Measurements from ENCODE around the gene CLDND1.

The CLDND1 gene

DNA sequence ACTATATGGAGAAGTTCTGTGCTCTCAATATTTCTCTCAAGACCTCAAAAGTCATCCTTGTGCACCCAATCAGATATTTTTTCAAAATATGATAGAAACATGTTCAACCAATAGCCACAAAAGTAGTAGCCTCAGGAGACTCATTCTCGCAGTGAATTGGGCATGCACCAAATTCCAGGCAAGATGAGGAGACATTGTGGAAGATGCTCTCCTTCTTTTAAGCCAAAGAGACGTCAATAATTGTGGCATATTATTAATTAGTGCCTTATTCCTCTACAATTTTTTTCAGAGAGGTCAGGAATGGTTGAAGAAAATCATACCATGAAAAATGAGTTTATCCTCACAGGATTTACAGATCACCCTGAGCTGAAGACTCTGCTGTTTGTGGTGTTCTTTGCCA lies 25.3 kb downstream of the CLDND1 start, which contains the start of gene OR5K2:
Gene OR5K2 (plus strand): TSS at position 301 of the 400 bp plus-strand sequence. CDS start 0 bp downstream, at position 301.
- TF ChIP-seq OSR1 (CRISPR knock-in tag; IDR thresholded peaks at IDR 0.05) (no peak), ZNF565 (CRISPR knock-in tag; conservative IDR thresholded peaks at IDR 0.05; ENCODE audit: low read depth) (no peak), ZNF8 (CRISPR knock-in tag; IDR thresholded peaks at IDR 0.05) (no peak), TOX (CRISPR knock-in tag; IDR thresholded peaks at IDR 0.05; ENCODE audit: borderline replicate concordance) (no peak), TCF4 (CRISPR knock-in tag; IDR thresholded peaks at IDR 0.05; ENCODE audit: borderline replicate concordance) (no peak), CSDC2 (CRISPR knock-in tag; IDR thresholded peaks at IDR 0.05) (no peak), BACH2 (CRISPR knock-in tag; IDR thresholded peaks at IDR 0.05; ENCODE audit: borderline replicate concordance) (no peak), PATZ1 (CRISPR knock-in tag; IDR thresholded peaks at IDR 0.05; ENCODE audit: borderline replicate concordance) (no peak), ESRRG (CRISPR knock-in tag; IDR thresholded peaks at IDR 0.05) (no peak), SNAI2 (CRISPR knock-in tag; IDR thresholded peaks at IDR 0.05) (no peak), CSRNP3 (CRISPR knock-in tag; IDR thresholded peaks at IDR 0.05) (no peak), ZC3H10 (CRISPR knock-in tag; IDR thresholded peaks at IDR 0.05) (no peak), ISL1 (CRISPR knock-in tag; IDR thresholded peaks at IDR 0.05) (no peak), ZFP3 (CRISPR knock-in tag; IDR thresholded peaks at IDR 0.05) (no peak), ZFP30 (CRISPR knock-in tag; IDR thresholded peaks at IDR 0.05) (no peak), ARNTL (CRISPR knock-in tag; IDR thresholded peaks at IDR 0.05; ENCODE audit: borderline replicate concordance, low read depth) (no peak), GLIS3 (CRISPR knock-in tag; IDR thresholded peaks at IDR 0.05) (no peak), RARB (CRISPR knock-in tag; IDR thresholded peaks at IDR 0.05) (no peak)
- TF ChIP-seq, protein P1, sequence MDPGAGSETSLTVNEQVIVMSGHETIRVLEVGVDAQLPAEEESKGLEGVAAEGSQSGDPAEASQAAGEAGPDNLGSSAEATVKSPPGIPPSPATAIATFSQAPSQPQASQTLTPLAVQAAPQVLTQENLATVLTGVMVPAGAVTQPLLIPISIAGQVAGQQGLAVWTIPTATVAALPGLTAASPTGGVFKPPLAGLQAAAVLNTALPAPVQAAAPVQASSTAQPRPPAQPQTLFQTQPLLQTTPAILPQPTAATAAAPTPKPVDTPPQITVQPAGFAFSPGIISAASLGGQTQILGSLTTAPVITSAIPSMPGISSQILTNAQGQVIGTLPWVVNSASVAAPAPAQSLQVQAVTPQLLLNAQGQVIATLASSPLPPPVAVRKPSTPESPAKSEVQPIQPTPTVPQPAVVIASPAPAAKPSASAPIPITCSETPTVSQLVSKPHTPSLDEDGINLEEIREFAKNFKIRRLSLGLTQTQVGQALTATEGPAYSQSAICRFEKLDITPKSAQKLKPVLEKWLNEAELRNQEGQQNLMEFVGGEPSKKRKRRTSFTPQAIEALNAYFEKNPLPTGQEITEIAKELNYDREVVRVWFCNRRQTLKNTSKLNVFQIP (CRISPR knock-in tag; IDR thresholded peaks at IDR 0.05; ENCODE audit: borderline replicate concordance, low read depth), result no peak
- TF ChIP-seq, protein P2, sequence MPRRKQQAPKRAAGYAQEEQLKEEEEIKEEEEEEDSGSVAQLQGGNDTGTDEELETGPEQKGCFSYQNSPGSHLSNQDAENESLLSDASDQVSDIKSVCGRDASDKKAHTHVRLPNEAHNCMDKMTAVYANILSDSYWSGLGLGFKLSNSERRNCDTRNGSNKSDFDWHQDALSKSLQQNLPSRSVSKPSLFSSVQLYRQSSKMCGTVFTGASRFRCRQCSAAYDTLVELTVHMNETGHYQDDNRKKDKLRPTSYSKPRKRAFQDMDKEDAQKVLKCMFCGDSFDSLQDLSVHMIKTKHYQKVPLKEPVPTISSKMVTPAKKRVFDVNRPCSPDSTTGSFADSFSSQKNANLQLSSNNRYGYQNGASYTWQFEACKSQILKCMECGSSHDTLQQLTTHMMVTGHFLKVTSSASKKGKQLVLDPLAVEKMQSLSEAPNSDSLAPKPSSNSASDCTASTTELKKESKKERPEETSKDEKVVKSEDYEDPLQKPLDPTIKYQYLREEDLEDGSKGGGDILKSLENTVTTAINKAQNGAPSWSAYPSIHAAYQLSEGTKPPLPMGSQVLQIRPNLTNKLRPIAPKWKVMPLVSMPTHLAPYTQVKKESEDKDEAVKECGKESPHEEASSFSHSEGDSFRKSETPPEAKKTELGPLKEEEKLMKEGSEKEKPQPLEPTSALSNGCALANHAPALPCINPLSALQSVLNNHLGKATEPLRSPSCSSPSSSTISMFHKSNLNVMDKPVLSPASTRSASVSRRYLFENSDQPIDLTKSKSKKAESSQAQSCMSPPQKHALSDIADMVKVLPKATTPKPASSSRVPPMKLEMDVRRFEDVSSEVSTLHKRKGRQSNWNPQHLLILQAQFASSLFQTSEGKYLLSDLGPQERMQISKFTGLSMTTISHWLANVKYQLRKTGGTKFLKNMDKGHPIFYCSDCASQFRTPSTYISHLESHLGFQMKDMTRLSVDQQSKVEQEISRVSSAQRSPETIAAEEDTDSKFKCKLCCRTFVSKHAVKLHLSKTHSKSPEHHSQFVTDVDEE (CRISPR knock-in tag; IDR thresholded peaks at IDR 0.05), result no peak
- ATAC-seq, result no peak

DNA sequence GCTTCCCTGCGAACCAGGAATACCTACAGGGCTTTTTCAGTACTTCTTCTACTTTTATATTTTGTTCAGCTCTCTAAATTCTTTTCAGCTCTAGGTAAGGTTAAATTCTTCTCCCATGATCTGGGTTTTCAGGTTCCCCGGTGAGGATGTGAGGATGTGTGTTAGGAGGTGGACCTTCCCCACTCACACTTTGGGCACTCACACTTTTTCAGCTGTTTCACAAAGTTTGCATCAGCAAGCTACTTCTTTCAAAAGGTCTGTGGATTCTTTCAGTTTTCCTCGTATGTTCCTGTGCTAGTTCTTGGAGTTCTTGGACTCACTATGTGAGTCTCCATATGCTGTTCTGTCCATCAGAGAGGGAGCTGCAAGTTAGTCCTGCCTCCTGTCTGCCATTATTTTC lies 39.1 kb downstream of the CLDND1 start:
- ATAC-seq, result no peak
- no peak for TF ChIP-seq ZNF8 (CRISPR knock-in tag; IDR thresholded peaks at IDR 0.05)
- TF ChIP-seq TCF4 (CRISPR knock-in tag; IDR thresholded peaks at IDR 0.05; ENCODE audit: borderline replicate concordance), result no peak
- TF ChIP-seq ZFP30 (CRISPR knock-in tag; IDR thresholded peaks at IDR 0.05), result no peak
- no peak for TF ChIP-seq PATZ1 (CRISPR knock-in tag; IDR thresholded peaks at IDR 0.05; ENCODE audit: borderline replicate concordance)
- no peak for TF ChIP-seq CSDC2 (CRISPR knock-in tag; IDR thresholded peaks at IDR 0.05)
- TF ChIP-seq ESRRG (CRISPR knock-in tag; IDR thresholded peaks at IDR 0.05), result no peak
- no peak for TF ChIP-seq GLIS3 (CRISPR knock-in tag; IDR thresholded peaks at IDR 0.05)
- TF ChIP-seq, protein P2 (CRISPR knock-in tag; IDR thresholded peaks at IDR 0.05), result no peak
- no peak for TF ChIP-seq RARB (CRISPR knock-in tag; IDR thresholded peaks at IDR 0.05)
- TF ChIP-seq ZFP3 (CRISPR knock-in tag; IDR thresholded peaks at IDR 0.05), result no peak
- TF ChIP-seq ISL1 (CRISPR knock-in tag; IDR thresholded peaks at IDR 0.05), result no peak
- no peak for TF ChIP-seq ZC3H10 (CRISPR knock-in tag; IDR thresholded peaks at IDR 0.05)
- no peak for TF ChIP-seq PPARA (CRISPR knock-in tag; IDR thresholded peaks at IDR 0.05; ENCODE audit: borderline replicate concordance)
- no peak for TF ChIP-seq SNAI2 (CRISPR knock-in tag; IDR thresholded peaks at IDR 0.05)
- TF ChIP-seq CREB5 (CRISPR knock-in tag; IDR thresholded peaks at IDR 0.05; ENCODE audit: low read depth), result no peak
- TF ChIP-seq BACH2 (CRISPR knock-in tag; IDR thresholded peaks at IDR 0.05; ENCODE audit: borderline replicate concordance), result no peak
- TF ChIP-seq ZNF70 (CRISPR knock-in tag; IDR thresholded peaks at IDR 0.05), result no peak
- no peak for TF ChIP-seq TOX (CRISPR knock-in tag; IDR thresholded peaks at IDR 0.05; ENCODE audit: borderline replicate concordance)

Measured in SK-N-SH treated with all-trans-retinoic acid at 6 μM for 48 hours (cell line).